AG04450 (cell line): ENCODE results near the gene BTBD3. TPM values are rescaled to one million over a fixed set of nuclear protein-coding genes. Genes with fewer than 3 reads are reported as not detected.

Experiments
- CTCF ChIA-PET: fragments of 300-600, 350-600 bp; formaldehyde crosslinking; extraction: SDS; loops from one replicate; lab custom pipeline; 2022; ENCODE audit warnings: antibody characterized with exemption, inconsistent platforms; lab: Charles Lee
- POLR2A ChIA-PET: fragments of 350-600 bp; formaldehyde crosslinking; extraction: SDS; loops from one replicate; lab custom pipeline; 2021; ENCODE audit warnings: antibody characterized with exemption, inconsistent platforms; lab: Yijun Ruan, JAX
- DNase-seq: peaks from one replicate; pipeline ENCODE4 v3.0.0-alpha.2; 2011; ENCODE audit warnings: low read depth, low spot score
- H3K27ac ChIP-seq: one replicate; pipeline ENCODE4 v1.5.1; 2012; ENCODE audit warnings: low read depth, low read length, control low read depth
- H3K27me3 ChIP-seq: one replicate; pipeline ENCODE4 v1.6.0; 2012; ENCODE audit warnings: low read length; ENCODE audit not compliant: control insufficient read depth, insufficient read depth
- H3K4me3 ChIP-seq: 2 replicates; pipeline ENCODE4 v1.5.1; 2011; ENCODE audit warnings: mild to moderate bottlenecking, low read depth, low read length, control low read depth
- H3K9me3 ChIP-seq: 2 replicates; pipeline ENCODE4 v1.5.1; 2012; ENCODE audit warnings: low read length; ENCODE audit not compliant: control insufficient read depth, insufficient read depth
- polyA plus RNA-seq: library from polyadenylated mRNA; depleted of rRNA; stranded (reverse); fragments of >200 nt; gene quantifications from 2 replicates; pipeline ENCODE4 v1.2.3, GENCODE V29; 2011
- TF ChIP-seq, protein P1 (sequence below): IDR thresholded peaks from 2 replicates; pipeline ENCODE4 v1.5.1; 2011; ENCODE audit warnings: low read depth, low read length, control low read depth, inconsistent platforms

Gene BTBD3
- polyA plus RNA-seq, 1 experiment = 55.5 TPM

GRCh38 chr20:11972478-11972877, 54.8 kb downstream of the BTBD3 start:
- H3K9me3 ChIP-seq = no peaks in the 10 kb centered on the region
- H3K4me3 ChIP-seq = no peak overlapping the region
- ChIA-PET CTCF (no interaction called here), POLR2A (no interaction called here)
- H3K27ac ChIP-seq = no peak overlapping the region
- H3K27me3 ChIP-seq = no peaks in the 10 kb centered on the region
- DNase-seq = no peak
- TF ChIP-seq, protein P1, sequence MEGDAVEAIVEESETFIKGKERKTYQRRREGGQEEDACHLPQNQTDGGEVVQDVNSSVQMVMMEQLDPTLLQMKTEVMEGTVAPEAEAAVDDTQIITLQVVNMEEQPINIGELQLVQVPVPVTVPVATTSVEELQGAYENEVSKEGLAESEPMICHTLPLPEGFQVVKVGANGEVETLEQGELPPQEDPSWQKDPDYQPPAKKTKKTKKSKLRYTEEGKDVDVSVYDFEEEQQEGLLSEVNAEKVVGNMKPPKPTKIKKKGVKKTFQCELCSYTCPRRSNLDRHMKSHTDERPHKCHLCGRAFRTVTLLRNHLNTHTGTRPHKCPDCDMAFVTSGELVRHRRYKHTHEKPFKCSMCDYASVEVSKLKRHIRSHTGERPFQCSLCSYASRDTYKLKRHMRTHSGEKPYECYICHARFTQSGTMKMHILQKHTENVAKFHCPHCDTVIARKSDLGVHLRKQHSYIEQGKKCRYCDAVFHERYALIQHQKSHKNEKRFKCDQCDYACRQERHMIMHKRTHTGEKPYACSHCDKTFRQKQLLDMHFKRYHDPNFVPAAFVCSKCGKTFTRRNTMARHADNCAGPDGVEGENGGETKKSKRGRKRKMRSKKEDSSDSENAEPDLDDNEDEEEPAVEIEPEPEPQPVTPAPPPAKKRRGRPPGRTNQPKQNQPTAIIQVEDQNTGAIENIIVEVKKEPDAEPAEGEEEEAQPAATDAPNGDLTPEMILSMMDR = no peak
